HUES48 (cell line): ENCODE results near the gene PPP1R9B.

Source experiments
- H3K27ac ChIP-seq: one replicate; pipeline ENCODE4 v1.7.0; 2013; ENCODE audit warnings: low read depth, low read length, inconsistent platforms
- H3K27me3 ChIP-seq: 2 replicates; pipeline ENCODE4 v1.6.1; 2013; ENCODE audit warnings: mild to moderate bottlenecking, low read length; ENCODE audit not compliant: control insufficient read depth, insufficient read depth
- H3K36me3 ChIP-seq: 2 replicates; pipeline ENCODE4 v1.6.1; 2013; ENCODE audit warnings: low read length; ENCODE audit not compliant: control insufficient read depth, insufficient read depth
- H3K4me1 ChIP-seq: 2 replicates; pipeline ENCODE4 v1.6.1; 2013; ENCODE audit warnings: mild to moderate bottlenecking, low read length; ENCODE audit not compliant: control insufficient read depth, insufficient read depth
- H3K4me3 ChIP-seq: 2 replicates; pipeline ENCODE4 v1.5.1; 2013; ENCODE audit warnings: mild to moderate bottlenecking, low read depth, low read length
- H3K9ac ChIP-seq: 2 replicates; pipeline ENCODE4 v1.6.1; 2013; ENCODE audit warnings: mild to moderate bottlenecking, low read depth, low read length, moderate library complexity
- H3K9me3 ChIP-seq: 2 replicates; pipeline ENCODE4 v1.6.1; 2013; ENCODE audit warnings: low read length; ENCODE audit not compliant: control insufficient read depth, insufficient read depth

The PPP1R9B gene

DNA sequence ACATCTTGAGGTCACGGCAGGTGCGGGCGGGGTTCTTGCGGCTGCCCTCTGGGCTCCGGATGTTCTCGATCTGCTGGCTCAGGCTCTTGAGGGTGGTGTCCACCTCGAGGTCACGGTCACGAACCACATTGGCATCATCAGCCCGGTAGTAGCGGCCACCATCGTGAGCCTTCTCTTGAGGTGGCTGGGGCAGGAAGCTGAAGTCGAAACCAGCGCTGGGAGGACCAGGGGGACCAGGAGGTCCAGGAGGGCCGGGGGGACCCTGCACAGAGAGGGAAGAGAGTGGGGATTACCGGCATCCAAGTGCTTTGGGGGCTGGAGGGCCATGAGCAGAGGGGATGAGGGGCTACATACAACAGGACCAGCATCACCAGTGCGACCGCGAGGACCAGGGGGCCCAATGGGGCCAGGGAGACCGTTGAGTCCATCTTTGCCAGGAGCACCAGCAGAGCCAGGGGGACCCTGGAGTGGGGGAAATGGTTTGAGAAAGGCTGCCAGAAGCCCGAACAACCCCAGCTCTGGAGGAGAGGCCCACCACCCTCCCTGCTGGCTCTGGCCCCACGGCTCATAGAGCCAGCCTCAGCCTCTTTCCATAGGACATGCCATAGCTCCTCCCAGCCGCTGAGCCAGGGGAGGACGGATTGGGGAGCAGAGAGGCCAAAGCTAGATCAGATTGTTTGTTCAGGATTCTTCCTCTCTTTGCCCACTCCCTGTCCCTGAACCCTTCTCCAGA lies 36.4 kb upstream of the PPP1R9B start:
- peaks cover 14% of the 10 kb centered on the region for H3K4me1 ChIP-seq
- H3K27me3 ChIP-seq: no peaks in the 10 kb centered on the region
- peaks cover 59% of the 10 kb centered on the region for H3K36me3 ChIP-seq
- H3K4me3 ChIP-seq: no peak overlapping the region
- H3K9ac ChIP-seq: no peak overlapping the region
- H3K9me3 ChIP-seq: no peaks in the 10 kb centered on the region
- H3K27ac ChIP-seq: no peak overlapping the region

DNA sequence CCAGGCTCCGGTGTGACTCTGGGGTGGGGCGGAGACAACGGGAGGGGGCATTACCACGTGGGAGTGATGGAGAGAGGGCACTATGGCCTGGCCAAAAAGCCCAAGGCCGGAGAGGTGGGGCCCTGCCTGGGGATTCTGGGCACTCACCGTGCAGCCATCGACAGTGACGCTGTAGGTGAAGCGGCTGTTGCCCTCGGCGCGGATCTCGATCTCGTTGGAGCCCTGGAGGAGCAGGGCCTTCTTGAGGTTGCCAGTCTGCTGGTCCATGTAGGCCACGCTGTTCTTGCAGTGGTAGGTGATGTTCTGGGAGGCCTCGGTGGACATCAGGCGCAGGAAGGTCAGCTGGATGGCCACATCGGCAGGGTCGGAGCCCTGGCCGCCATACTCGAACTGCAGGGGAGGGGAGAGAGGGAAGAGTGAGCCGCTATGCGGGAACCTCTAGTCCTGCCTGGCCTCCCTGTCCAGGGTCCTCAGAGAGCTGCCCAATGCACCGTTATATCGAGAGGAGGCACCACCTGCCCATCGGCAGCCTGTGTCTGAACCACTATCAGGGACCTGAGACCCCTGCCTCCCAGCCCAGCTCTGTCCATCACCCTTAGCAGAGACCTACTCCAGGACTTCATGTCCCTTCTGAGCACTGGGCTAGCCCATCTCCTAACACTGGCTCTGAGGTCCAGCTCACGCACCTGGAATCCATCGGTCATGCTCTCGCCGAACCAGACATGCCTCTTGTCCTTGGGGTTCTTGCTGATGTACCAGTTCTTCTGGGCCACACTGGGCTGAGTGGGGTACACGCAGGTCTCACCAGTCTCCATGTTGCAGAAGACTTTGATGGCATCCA lies 35.4 kb upstream of the PPP1R9B start:
- Histone ChIP-seq H3K9me3 (no peaks in the 10 kb centered on the region), H3K9ac (no peak overlapping the region), H3K4me3 (no peak overlapping the region), H3K27me3 (no peaks in the 10 kb centered on the region), H3K36me3 (peaks cover 51% of the 10 kb centered on the region), H3K27ac (no peak overlapping the region), H3K4me1 (peaks cover 14% of the 10 kb centered on the region)

DNA sequence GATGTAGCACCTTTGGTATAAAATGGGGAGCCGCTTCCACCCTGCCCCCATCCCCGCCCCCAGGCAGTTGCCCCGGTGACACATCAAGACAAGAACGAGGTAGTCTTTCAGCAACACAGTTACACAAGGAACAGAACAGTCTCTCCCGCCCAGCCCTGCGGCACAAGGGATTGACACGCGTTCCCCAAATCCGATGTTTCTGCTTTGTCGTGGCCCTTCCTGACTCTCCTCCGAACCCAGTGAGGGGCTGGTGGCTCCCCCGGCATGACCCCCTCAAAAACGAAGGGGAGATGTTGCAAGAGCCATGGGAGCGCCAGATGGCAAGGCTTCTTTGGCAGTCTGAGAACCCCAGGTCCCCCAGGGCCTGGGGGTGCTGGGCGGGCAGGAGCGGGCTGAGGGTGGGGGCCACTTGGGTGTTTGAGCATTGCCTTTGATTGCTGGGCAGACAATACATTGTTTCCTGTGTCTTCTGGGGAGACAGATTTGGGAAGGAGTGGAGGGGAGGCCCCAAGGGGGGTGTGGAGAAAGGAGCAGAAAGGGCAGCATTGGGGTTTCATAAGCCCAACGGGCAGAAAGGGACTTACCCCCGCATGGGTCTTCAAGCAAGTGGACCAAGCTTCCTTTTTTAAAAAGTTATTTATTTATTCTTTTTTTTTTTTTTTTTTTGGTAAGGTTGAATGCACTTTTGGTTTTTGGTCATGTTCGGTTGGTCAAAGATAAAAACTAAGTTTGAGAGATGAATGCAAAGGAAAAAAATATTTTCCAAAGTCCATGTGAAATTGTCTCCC lies 34.3 kb upstream of the PPP1R9B start:
- H3K4me3 ChIP-seq: no peak overlapping the region
- H3K27ac ChIP-seq: no peak overlapping the region
- no peaks in the 10 kb centered on the region for H3K27me3 ChIP-seq
- H3K36me3 ChIP-seq: peaks cover 40% of the 10 kb centered on the region
- H3K4me1 ChIP-seq: peaks cover 14% of the 10 kb centered on the region
- no peak overlapping the region for H3K9ac ChIP-seq
- no peaks in the 10 kb centered on the region for H3K9me3 ChIP-seq

DNA sequence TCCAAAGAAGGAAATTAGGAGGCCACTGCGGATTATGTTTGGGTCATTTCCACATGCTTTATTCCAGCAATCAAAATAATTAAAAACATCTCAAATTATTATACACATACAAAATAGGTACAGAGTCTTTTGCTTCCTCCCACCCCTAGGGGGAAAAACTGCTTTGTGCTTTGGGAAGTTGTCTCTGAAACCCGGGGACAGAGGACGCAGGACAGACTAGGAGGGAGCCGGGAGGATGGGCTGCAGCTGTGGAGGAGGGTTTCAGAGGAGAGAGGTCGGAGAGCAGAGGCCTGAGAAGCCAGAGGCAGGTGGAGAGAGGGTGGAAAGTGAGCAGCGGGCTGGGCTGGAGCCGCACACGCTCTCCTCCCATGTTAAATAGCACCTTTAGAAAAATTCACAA lies 33.6 kb upstream of the PPP1R9B start:
- H3K9ac ChIP-seq: no peak overlapping the region
- H3K27me3 ChIP-seq: no peaks in the 10 kb centered on the region
- no peaks in the 10 kb centered on the region for H3K9me3 ChIP-seq
- H3K4me1 ChIP-seq: peaks cover 14% of the 10 kb centered on the region
- no peak overlapping the region for H3K27ac ChIP-seq
- no peak overlapping the region for H3K4me3 ChIP-seq
- peaks cover 33% of the 10 kb centered on the region for H3K36me3 ChIP-seq

DNA sequence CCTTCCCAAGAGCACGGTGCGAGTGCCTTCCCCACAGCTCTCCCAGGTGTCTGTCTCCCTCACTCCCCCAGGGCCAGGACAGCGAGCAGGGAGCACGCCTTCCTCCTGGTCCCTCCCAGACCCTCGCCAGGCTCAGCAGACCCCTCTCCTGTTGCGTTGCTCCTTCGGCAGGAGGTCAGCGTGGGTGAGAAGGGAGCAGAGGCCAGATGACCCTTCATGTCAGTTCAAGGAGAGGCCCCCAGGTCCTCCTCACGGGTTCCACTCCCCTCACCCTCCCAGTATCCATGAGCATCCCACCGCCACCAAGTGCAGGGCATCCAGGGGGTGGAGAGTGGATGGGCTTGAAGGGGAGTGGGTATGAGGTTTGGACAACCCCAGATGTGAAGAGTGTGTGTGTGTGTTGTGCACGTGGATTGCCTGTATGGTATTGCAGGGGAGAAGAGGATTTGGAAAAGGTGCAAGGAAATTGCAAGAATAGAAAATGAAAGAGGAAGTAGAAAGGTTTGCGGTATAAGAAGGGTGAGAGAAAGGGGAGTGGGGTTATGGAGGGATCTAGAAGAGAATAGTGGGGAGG lies 33.0 kb upstream of the PPP1R9B start:
- H3K4me3 ChIP-seq: no peak overlapping the region
- H3K36me3 ChIP-seq: peaks cover 27% of the 10 kb centered on the region
- no peaks in the 10 kb centered on the region for H3K27me3 ChIP-seq
- no peaks in the 10 kb centered on the region for H3K9me3 ChIP-seq
- H3K27ac ChIP-seq: no peak overlapping the region
- H3K4me1 ChIP-seq: peaks cover 16% of the 10 kb centered on the region
- no peak overlapping the region for H3K9ac ChIP-seq

DNA sequence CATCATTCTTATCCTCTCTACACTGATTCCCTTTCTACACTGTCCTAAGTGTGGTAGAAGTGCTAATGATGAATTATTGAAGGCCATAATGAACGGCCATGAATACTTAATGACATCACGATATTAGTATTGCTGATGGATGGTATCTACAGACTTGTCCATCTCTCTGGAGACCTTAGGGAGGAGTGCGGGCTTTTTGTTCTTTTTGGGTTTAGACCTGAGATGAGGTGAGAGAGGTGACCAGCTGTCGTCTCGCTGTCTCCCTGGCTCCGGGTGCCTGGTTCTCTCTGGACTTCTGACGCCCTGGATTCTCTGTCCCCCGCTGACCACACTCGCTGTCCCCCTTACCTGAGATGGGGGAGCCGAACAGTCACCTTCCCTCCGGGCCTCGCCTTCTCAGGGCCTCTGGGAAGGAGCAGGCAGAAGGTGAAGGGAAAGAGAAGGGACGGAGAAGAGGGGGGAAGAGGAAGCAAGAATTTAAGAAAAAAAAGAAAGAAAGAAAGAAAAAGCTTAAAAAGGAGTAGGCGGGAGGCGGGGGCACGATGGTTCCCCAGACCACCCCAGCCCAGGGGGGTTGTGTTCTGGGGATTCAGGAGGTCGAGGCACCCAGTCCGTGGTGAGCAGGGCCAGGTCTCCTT lies 32.4 kb upstream of the PPP1R9B start:
- no peaks in the 10 kb centered on the region for H3K9me3 ChIP-seq
- H3K9ac ChIP-seq: no peak overlapping the region
- H3K4me1 ChIP-seq: peaks cover 22% of the 10 kb centered on the region
- no peak overlapping the region for H3K4me3 ChIP-seq
- no peaks in the 10 kb centered on the region for H3K27me3 ChIP-seq
- H3K36me3 ChIP-seq: peaks cover 22% of the 10 kb centered on the region
- H3K27ac ChIP-seq: no peak overlapping the region

DNA sequence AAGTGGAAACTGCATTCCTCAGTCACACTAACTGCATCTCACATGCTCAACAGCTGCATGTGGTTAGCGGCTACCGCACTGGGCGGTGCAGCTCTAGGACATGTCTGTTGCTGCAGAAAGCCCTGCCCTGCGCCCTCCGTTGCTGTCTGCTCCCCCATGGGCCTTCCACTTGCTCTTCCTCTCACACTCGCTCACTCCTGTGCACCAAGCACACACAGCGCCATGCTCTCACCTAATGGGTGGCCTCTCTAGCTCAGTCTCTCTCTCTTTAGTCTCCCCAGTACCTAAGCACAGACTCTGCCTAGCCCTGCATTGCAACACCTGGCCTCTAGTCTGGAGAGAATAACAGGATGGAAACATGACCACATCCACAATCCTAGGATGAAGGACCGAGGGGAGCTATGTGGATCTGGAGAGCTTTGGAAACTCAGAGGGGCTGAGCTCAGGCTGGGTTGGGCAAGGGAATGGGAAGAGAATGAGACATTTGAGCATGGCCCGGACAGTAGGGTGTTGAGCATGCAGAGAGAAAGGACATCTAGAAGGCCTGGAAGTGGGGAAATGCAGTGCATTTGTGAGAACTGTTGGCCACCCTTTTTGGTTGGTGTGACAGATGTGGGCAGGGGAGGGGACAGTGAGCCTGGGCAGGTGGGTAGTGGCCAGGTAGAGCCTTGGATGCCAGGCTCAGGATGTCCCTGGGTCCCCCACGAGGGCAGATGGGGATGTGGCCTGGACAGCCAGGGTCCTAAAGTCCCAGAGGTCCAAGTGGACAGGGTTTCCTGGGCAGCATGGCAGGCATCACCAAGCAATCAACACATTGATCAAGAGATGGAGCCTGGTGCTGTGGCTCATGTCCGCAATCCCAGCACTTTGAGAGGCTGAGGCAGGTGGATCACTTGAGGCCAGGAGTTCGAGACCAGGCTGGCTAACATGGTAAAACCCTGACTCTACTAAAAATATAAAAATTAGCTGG lies 31.4 kb upstream of the PPP1R9B start:
- H3K9me3 ChIP-seq: no peaks in the 10 kb centered on the region
- H3K27ac ChIP-seq: no peak overlapping the region
- no peak overlapping the region for H3K9ac ChIP-seq
- H3K4me3 ChIP-seq: no peak overlapping the region
- H3K4me1 ChIP-seq: peaks cover 27% of the 10 kb centered on the region
- peaks cover 13% of the 10 kb centered on the region for H3K36me3 ChIP-seq
- no peaks in the 10 kb centered on the region for H3K27me3 ChIP-seq

DNA sequence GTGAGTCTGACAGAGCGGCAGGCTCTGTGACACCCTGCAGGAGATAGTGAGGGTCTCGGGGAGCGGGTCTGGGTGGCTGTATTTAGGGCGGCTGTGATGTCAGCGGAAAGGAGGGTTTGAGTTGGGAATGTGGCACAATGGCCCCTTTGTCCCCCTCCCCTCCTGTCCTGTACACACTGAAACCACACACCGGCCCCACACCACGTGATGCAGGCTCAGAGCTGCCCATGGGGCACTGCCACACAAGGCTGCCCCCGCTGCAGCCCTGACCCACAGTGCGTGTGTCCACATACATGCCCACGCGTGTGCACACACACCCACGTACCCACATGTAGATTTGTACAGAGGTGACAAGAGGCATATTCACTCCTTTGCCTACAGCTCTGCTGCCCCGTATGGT lies 30.7 kb upstream of the PPP1R9B start:
- H3K9me3 ChIP-seq: no peaks in the 10 kb centered on the region
- H3K27ac ChIP-seq: no peak overlapping the region
- peaks cover 6% of the 10 kb centered on the region for H3K36me3 ChIP-seq
- no peaks in the 10 kb centered on the region for H3K27me3 ChIP-seq
- H3K9ac ChIP-seq: no peak overlapping the region
- peaks cover 27% of the 10 kb centered on the region for H3K4me1 ChIP-seq
- H3K4me3 ChIP-seq: no peak overlapping the region

DNA sequence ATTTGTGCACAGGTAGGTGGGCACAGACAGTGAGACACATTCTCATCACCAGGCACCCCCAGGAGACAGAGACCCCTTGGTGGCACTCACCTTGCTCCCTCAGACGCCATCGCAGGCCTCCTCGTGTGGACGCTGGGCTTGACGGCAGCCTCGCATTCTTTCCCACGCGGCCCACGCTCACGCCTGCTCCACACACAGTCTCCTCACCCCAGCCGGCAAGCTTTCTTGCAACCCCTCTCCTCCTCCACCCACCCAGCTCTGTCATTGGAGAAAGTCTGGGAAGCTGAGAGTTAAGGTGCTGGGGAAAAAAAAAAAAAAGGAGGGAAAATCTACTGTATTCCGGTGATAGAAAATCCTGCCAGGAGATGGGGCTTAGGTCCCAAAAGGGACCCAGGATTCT lies 30.1 kb upstream of the PPP1R9B start:
- Histone ChIP-seq H3K4me3 (no peak overlapping the region), H3K27me3 (no peaks in the 10 kb centered on the region), H3K9me3 (no peaks in the 10 kb centered on the region), H3K36me3 (0 out of 2 replicates have a peak, but pooled peaks cover under 1% of the 10 kb centered on the region), H3K9ac (no peak overlapping the region), H3K27ac (no peak overlapping the region), H3K4me1 (peaks cover 27% of the 10 kb centered on the region)
